OCI-LY7 (cell line): Measurements from ENCODE around the gene WDR83. TPM values are rescaled to one million over a fixed set of nuclear protein-coding genes. Genes with fewer than 3 reads are reported as not detected.
A peak's percentile ranks its signal among the peaks of the same experiment; 100 is the strongest.

Experiments used
- BruUV-seq: library from RNA; stranded (reverse); fragments of 400-500 nt; replicated peaks from 2 replicates; lab custom pipeline; 2021; lab: Mats Ljungman, UMichigan
- CTCF ChIA-PET: fragments of 300-600 bp; sonication (Branson Sonifier 250); formaldehyde crosslinking; loops from one replicate; lab custom pipeline; 2022; ENCODE audit warnings: antibody characterized with exemption; ENCODE audit not compliant: unreplicated experiment; lab: Charles Lee
- POLR2A ChIA-PET: fragments of 300-600 bp; sonication (Branson Sonifier 250); formaldehyde crosslinking; loops from one replicate; lab custom pipeline; 2022; ENCODE audit warnings: antibody characterized with exemption; lab: Charles Lee
- DNase-seq: peaks from one replicate; pipeline ENCODE4 v3.0.0-alpha.2; 2015; ENCODE audit warnings: low spot score
- H2AFZ ChIP-seq: fragments of 200-600 bp; sonication (generic), shearing (Covaris generic); 2 replicates; pipeline ENCODE4 v1.6.1; 2014; ENCODE audit warnings: mild to moderate bottlenecking, antibody characterized with exemption, low read length, moderate library complexity
- H3K27ac ChIP-seq: fragments of 200-600 bp; sonication (generic); 2 replicates; pipeline ENCODE4 v1.5.1; 2014; ENCODE audit warnings: mixed run types, low read depth, mild to moderate bottlenecking, moderate library complexity, low read length, inconsistent platforms; ENCODE audit not compliant: poor library complexity, severe bottlenecking
- H3K36me3 ChIP-seq: fragments of 200-600 bp; sonication (generic); 2 replicates; pipeline ENCODE4 v1.6.1; 2014; ENCODE audit warnings: mild to moderate bottlenecking, antibody characterized with exemption, low read length, moderate library complexity, mixed read lengths; ENCODE audit not compliant: insufficient read depth
- H3K4me1 ChIP-seq: fragments of 200-600 bp; sonication (generic); 2 replicates; pipeline ENCODE4 v1.5.1; 2014; ENCODE audit warnings: mild to moderate bottlenecking, low read length; ENCODE audit not compliant: insufficient read depth, poor library complexity, severe bottlenecking
- H3K4me2 ChIP-seq: fragments of 200-600 bp; sonication (generic); 2 replicates; pipeline ENCODE4 v1.6.1; 2014; ENCODE audit warnings: mild to moderate bottlenecking, low read length
- H3K4me3 ChIP-seq: fragments of 200-600 bp; sonication (generic); 2 replicates; pipeline ENCODE4 v1.5.1; 2014; ENCODE audit warnings: mild to moderate bottlenecking, low read depth, low read length; ENCODE audit not compliant: poor library complexity, severe bottlenecking
- H3K79me2 ChIP-seq: fragments of 200-600 bp; sonication (generic); 2 replicates; pipeline ENCODE4 v1.6.1; 2016; ENCODE audit warnings: low read depth, mild to moderate bottlenecking, low read length, moderate library complexity, mixed read lengths; ENCODE audit not compliant: insufficient read depth
- H3K9me2 ChIP-seq: fragments of 200-600 bp; sonication (generic); 2 replicates; pipeline ENCODE4 v1.6.1; 2016; ENCODE audit warnings: mild to moderate bottlenecking, low read length, mixed read lengths; ENCODE audit not compliant: insufficient read depth
- H3K9me3 ChIP-seq: fragments of 200-600 bp; sonication (generic); 2 replicates; pipeline ENCODE4 v1.6.1; 2014; ENCODE audit warnings: mild to moderate bottlenecking, mixed run types, low read length, mixed read lengths
- H4K20me1 ChIP-seq: fragments of 200-600 bp; sonication (generic); 2 replicates; pipeline ENCODE4 v1.6.1; 2014; ENCODE audit warnings: mild to moderate bottlenecking, antibody characterized with exemption, low read length, moderate library complexity, mixed read lengths; ENCODE audit not compliant: insufficient read depth
- CTCF ChIP-seq: fragments of 200-600 bp; sonication (generic); conservative IDR thresholded peaks from 2 replicates; pipeline ENCODE4 v1.5.1; 2014; ENCODE audit warnings: mild to moderate bottlenecking, antibody characterized with exemption, low read length, moderate library complexity, mixed read lengths
- EZH2phosphoT487 ChIP-seq: fragments of 200-600 bp; sonication (generic); IDR thresholded peaks from 2 replicates; pipeline ENCODE4 v1.6.1; 2018; ENCODE audit warnings: low read depth, borderline replicate concordance, mild to moderate bottlenecking, mixed run types, antibody characterized with exemption, low read length, moderate library complexity, mixed read lengths
- intact Hi-C: fragments of 100-400 bp; cut with micrococcal nuclease; formaldehyde crosslinking; loops from one replicate; pipeline ENCODE4 v1.10.0; 2022; ENCODE audit not compliant: unreplicated experiment
- total RNA-seq, 2 experiments: library from RNA; depleted of rRNA in 1 of 2; stranded (reverse); fragments of >200 nt in 1 of 2; shearing (Covaris generic) in 1 of 2; gene quantifications; 2 replicates each; pipeline ENCODE4 v1.2.3, GENCODE V29; 2014 to 2022

Gene WDR83
- total RNA-seq, 2 experiments from 2014 or later: 15.9 to 17.0 TPM

GRCh38 chr19:12680034-12680433, 13.4 kb downstream of the WDR83 start:
- Histone ChIP-seq H3K79me2 (peaks cover 9% of the 10 kb centered on the region), H3K9me2 (no peaks in the 10 kb centered on the region), H3K27ac (no peak overlapping the region), H3K36me3 (peaks cover 51% of the 10 kb centered on the region), H3K4me2 (peak overlapping the region; percentile 33), H2AFZ (no peak overlapping the region), H4K20me1 (peaks cover 10% of the 10 kb centered on the region; the same call in 1 of the 2 replicates), H3K4me3 (peak overlapping the region; percentile 47), H3K4me1 (peaks cover 11% of the 10 kb centered on the region), H3K9me3 (no peaks in the 10 kb centered on the region)
- intact Hi-C loops: no loop called here
- TF ChIP-seq CTCF (no peak), EZH2phosphoT487 (no peak)
- no peak for DNase-seq
- ChIA-PET POLR2A (interaction anchor here (0.6 kb wide), 1 partner anchor 21 kb away, joined by 6 read pairs; no protein-coding TSS in a partner anchor), CTCF (no interaction called here)
- no TSS peak for BruUV-seq

GRCh38 chr19:12681074-12681987, 14.7 kb downstream of the WDR83 start, which contains the start of gene DHPS:
Gene DHPS, minus strand, starts transcription at chr19:12681880. Its CDS starts 114 bp downstream, at chr19:12681766.
- no TSS peak for BruUV-seq
- ChIA-PET POLR2A (interaction anchor here (0.5 to 1.8 kb wide), 7 partner anchors 13 to 150 kb away, joined by 3 to 7 read pairs (median 4); partner anchors contain the start of genes FBXW9 and TRIR), CTCF (no interaction called here)
- no peaks in the 10 kb centered on the region for H3K9me2 ChIP-seq
- TF ChIP-seq EZH2phosphoT487: no peak
- 0 out of 2 replicates have a peak, but pooled peaks have one; percentile 24 for TF ChIP-seq CTCF
- H3K4me2 ChIP-seq: peak within 1 kb of the TSS; percentile 72
- H3K36me3 ChIP-seq: peaks cover 38% of the 10 kb centered on the region
- peak within 1 kb of the TSS; percentile 84 for H3K4me3 ChIP-seq
- H3K4me1 ChIP-seq: peaks cover 11% of the 10 kb centered on the region
- peak within 1 kb of the TSS; percentile 94 for H3K27ac ChIP-seq
- DNase-seq: peak; percentile 99
- H3K79me2 ChIP-seq: peaks cover 9% of the 10 kb centered on the region
- peaks cover 10% of the 10 kb centered on the region; the same call in 1 of the 2 replicates for H4K20me1 ChIP-seq
- peak within 1 kb of the TSS; percentile 51; the same call in 1 of the 2 replicates for H2AFZ ChIP-seq
- intact Hi-C loops: loop anchor here (1.0 kb wide), 3 partner anchors 12 to 68 kb away; a partner anchor contains a TSS
- H3K9me3 ChIP-seq: no peaks in the 10 kb centered on the region
